Natural killer cell (primary cell): ENCODE data around the gene SARNP. TPM values are rescaled to one million over a fixed set of nuclear protein-coding genes. Genes with fewer than 3 reads are reported as not detected.

ENCODE experiments used
- ATAC-seq, 3 donors: fragments of 150-1000 bp in 2 of 3; fragments of 200-7000 bp in 1 of 3; cut with Tn5 transposase; 1 replicate in 1 of 3; 2 replicates in 2 of 3; pipeline ENCODE4 v1.10.0; 2021; ENCODE audit warnings: mild to moderate bottlenecking in 2 of 3, moderate library complexity in 2 of 3
- DNase-seq, 2 donors: peaks; one replicate each; pipeline versions ENCODE4 v3.0.0 to v3.0.0-alpha.2; 2013 to 2021; ENCODE audit warnings: mixed read lengths in 1 of 2
- H3K27ac ChIP-seq: one replicate; pipeline ENCODE4 v1.5.1; 2013; ENCODE audit warnings: mild to moderate bottlenecking, low read length
- H3K27me3 ChIP-seq: one replicate; pipeline ENCODE4 v1.6.1; 2013; ENCODE audit warnings: low read length; ENCODE audit not compliant: control insufficient read depth, insufficient read depth
- H3K36me3 ChIP-seq: one replicate; pipeline ENCODE4 v1.6.1; 2013; ENCODE audit warnings: low read length; ENCODE audit not compliant: control insufficient read depth, insufficient read depth
- H3K4me1 ChIP-seq: one replicate; pipeline ENCODE4 v1.6.1; 2013; ENCODE audit warnings: low read length; ENCODE audit not compliant: control insufficient read depth, insufficient read depth
- H3K4me3 ChIP-seq: one replicate; pipeline ENCODE4 v1.5.1; 2013; ENCODE audit warnings: low read length
- H3K9me3 ChIP-seq: one replicate; pipeline ENCODE4 v1.6.1; 2013; ENCODE audit warnings: low read length; ENCODE audit not compliant: control insufficient read depth, insufficient read depth
- H3K27ac Mint-ChIP-seq, 2 donors: one replicate each; pipeline ENCODE4 v1.8.0; 2022; ENCODE audit warnings: mild to moderate bottlenecking in 2 of 2, mixed read lengths in 2 of 2, moderate library complexity in 1 of 2
- H3K27me3 Mint-ChIP-seq, 2 donors: one replicate each; pipeline ENCODE4 v1.8.0; 2022; ENCODE audit warnings: low read depth in 2 of 2, mixed read lengths in 2 of 2
- H3K36me3 Mint-ChIP-seq: one replicate; pipeline ENCODE4 v1.8.0; 2022; ENCODE audit warnings: mixed read lengths
- H3K4me1 Mint-ChIP-seq, 2 donors: one replicate each; pipeline ENCODE4 v1.8.0; 2022; ENCODE audit warnings: mixed read lengths in 2 of 2
- H3K4me3 Mint-ChIP-seq: one replicate; pipeline ENCODE4 v1.8.0; 2022; ENCODE audit warnings: mild to moderate bottlenecking, moderate library complexity, mixed read lengths
- H3K9me3 Mint-ChIP-seq, 2 donors: one replicate each; pipeline ENCODE4 v1.8.0; 2022; ENCODE audit warnings: mixed read lengths in 2 of 2
- CTCF ChIP-seq: fragments of 200-600 bp; IDR thresholded peaks from one replicate; pipeline ENCODE4 v1.8.0; 2022; ENCODE audit warnings: antibody characterized with exemption
- WGBS: methylation state at CpG from one replicate; pipeline ENCODE4 v1.1.7; 2013; ENCODE audit warnings: missing lambda C conversion rate; ENCODE audit not compliant: insufficient coverage; 5-methylcytosine and 5-hydroxymethylcytosine counted together
- intact Hi-C: fragments of 100-400 bp; cut with micrococcal nuclease; formaldehyde crosslinking; loops from one replicate; pipeline ENCODE4 v1.14.2; 2022
- total RNA-seq, 4 donors: library from RNA; stranded (reverse); fragments of 120-200 nt in 1 of 4; gene quantifications; one replicate each; pipeline versions ENCODE4 v1.2.3 to v1.2.4, GENCODE V29; 2013 to 2022

SARNP gene
- total RNA-seq, 3 donors from 2014 or later (not counting 1 experiment from before 2014, with no cell fraction given), result 50.5 to 57.0 (median 51.2) TPM

- Histone ChIP-seq H3K9me3 (no peaks in the 10 kb centered on the region), H3K4me1 (no peaks in the 10 kb centered on the region), H3K4me3 (no peak overlapping the region), H3K27me3 (no peaks in the 10 kb centered on the region), H3K27ac (no peak overlapping the region), H3K36me3 (no peaks in the 10 kb centered on the region)
- Mint-ChIP-seq H3K27me3 (peaks cover 12 to 16% of the 10 kb centered on the region in 2 donors), H3K4me1 (no peaks in the 10 kb centered on the region), H3K4me3 (no peak overlapping the region), H3K9me3 (no peaks in the 10 kb centered on the region), H3K27ac (no peak overlapping the region), H3K36me3 (no peaks in the 10 kb centered on the region)
- WGBS, result 92% methylated on average over 3 of the region's 5 CpGs
- DNase-seq (no peak), ATAC-seq (no peak)
- no peak for TF ChIP-seq CTCF
- intact Hi-C loops, result no loop called here
Measured at GRCh38 chr12:55845361-55845760, 27.8 kb upstream of the SARNP start.

GRCh38 chr12:55844961-55845360, 27.4 kb upstream of the SARNP start:
- ATAC-seq (no peak), DNase-seq (no peak)
- H3K27ac Mint-ChIP-seq, result no peak overlapping the region
- no peaks in the 10 kb centered on the region for H3K9me3 ChIP-seq
- no peak for TF ChIP-seq CTCF
- no peaks in the 10 kb centered on the region for H3K36me3 ChIP-seq
- no peak overlapping the region for H3K27ac ChIP-seq
- no peaks in the 10 kb centered on the region for H3K27me3 ChIP-seq
- WGBS, result 100% methylated on average over 1 of the region's 4 CpGs
- H3K4me3 ChIP-seq, result no peak overlapping the region
- no peaks in the 10 kb centered on the region for H3K4me1 Mint-ChIP-seq
- intact Hi-C loops, result no loop called here
- H3K27me3 Mint-ChIP-seq, result peaks cover 9 to 12% of the 10 kb centered on the region in 2 donors
- H3K36me3 Mint-ChIP-seq, result no peaks in the 10 kb centered on the region
- H3K4me3 Mint-ChIP-seq, result no peak overlapping the region
- H3K9me3 Mint-ChIP-seq, result no peaks in the 10 kb centered on the region
- H3K4me1 ChIP-seq, result no peaks in the 10 kb centered on the region

GRCh38 chr12:55843431-55843830, 25.9 kb upstream of the SARNP start:
- H3K36me3 ChIP-seq, result no peaks in the 10 kb centered on the region
- no peaks in the 10 kb centered on the region for H3K4me1 Mint-ChIP-seq
- ATAC-seq (no peak), DNase-seq (no peak)
- no peak overlapping the region for H3K27ac Mint-ChIP-seq
- no peak overlapping the region for H3K27ac ChIP-seq
- H3K4me3 Mint-ChIP-seq, result no peak overlapping the region
- 92% methylated on average over 4 of the region's 4 CpGs for WGBS
- intact Hi-C loops, result no loop called here
- H3K4me3 ChIP-seq, result no peak overlapping the region
- peaks cover 3 to 6% of the 10 kb centered on the region in 2 donors for H3K27me3 Mint-ChIP-seq
- no peak for TF ChIP-seq CTCF
- no peaks in the 10 kb centered on the region for H3K36me3 Mint-ChIP-seq
- H3K27me3 ChIP-seq, result no peaks in the 10 kb centered on the region
- H3K4me1 ChIP-seq, result no peaks in the 10 kb centered on the region
- H3K9me3 Mint-ChIP-seq, result no peaks in the 10 kb centered on the region
- H3K9me3 ChIP-seq, result no peaks in the 10 kb centered on the region

DNA sequence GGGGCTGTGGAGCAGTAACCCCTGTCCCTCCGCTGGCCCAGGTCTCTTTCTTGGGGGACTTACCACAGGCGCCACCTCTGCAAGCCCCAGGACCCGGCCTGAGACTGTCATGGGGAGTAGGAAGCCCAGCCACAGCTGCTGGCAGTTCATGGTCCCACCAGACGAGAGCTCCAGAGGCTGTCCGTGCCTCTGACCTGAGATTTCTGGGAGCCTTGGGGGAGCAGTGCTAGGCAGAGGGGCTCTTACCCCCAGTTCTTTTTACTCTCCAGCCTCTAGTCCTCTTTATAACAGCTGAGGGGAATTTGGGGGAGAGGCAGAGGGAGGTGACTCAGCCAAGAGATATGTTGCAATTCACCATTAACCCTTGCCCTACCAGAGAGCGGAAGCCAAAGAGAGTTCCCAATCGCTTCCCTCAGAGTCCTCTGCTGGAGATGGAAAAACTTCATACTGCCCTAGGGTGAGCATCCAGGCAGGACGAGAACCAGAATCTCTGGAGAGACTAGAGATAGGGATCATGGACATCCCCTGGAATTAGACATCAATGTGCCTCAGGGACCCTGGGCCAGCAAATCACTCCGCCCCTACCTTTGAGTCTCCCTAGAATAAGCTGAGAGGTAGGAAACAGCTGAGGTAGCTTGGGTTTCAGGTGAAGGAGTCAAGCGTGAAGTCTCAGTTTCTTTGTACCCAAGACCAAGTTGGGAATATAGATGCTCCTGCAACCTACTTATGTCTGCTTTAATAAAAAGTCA, 25.3 kb upstream of the SARNP start, which contains the start of gene MMP19:
Gene MMP19, minus strand, starts transcription at position 256 of the 749 bp plus-strand sequence. Its CDS starts 106 bp downstream, at position 150.
- Histone ChIP-seq H3K4me1 (no peaks in the 10 kb centered on the region), H3K9me3 (no peaks in the 10 kb centered on the region), H3K36me3 (no peaks in the 10 kb centered on the region), H3K27me3 (no peaks in the 10 kb centered on the region), H3K27ac (no peak within 1 kb of the TSS), H3K4me3 (no peak within 1 kb of the TSS)
- no peaks in the 10 kb centered on the region for H3K4me1 Mint-ChIP-seq
- intact Hi-C loops, result no loop called here
- H3K36me3 Mint-ChIP-seq, result no peaks in the 10 kb centered on the region
- no peak for DNase-seq
- TF ChIP-seq CTCF, result no peak
- 79% methylated on average over 10 of the region's 10 CpGs for WGBS
- peaks cover 3 to 6% of the 10 kb centered on the region in 2 donors for H3K27me3 Mint-ChIP-seq
- no peaks in the 10 kb centered on the region for H3K9me3 Mint-ChIP-seq
- ATAC-seq, result no peak
- no peak within 1 kb of the TSS for H3K27ac Mint-ChIP-seq
- H3K4me3 Mint-ChIP-seq, result no peak within 1 kb of the TSS
